HepG2 (cell line): ENCODE data around the gene ELMOD3. TPM values are rescaled to one million over a fixed set of nuclear protein-coding genes. Genes with fewer than 3 reads are reported as not detected.
A peak's percentile ranks its signal among the peaks of the same experiment; 100 is the strongest.

Source experiments
- BRCA1 ChIP-seq: sonication (generic); formaldehyde crosslinking; IDR thresholded peaks from 2 replicates; pipeline ENCODE4 v1.4.0; 2020; ENCODE audit warnings: missing genetic modification reagents
- DMAP1 ChIP-seq: IDR thresholded peaks from 2 replicates; pipeline ENCODE4 v1.6.1; 2016
- EZH2 ChIP-seq: conservative IDR thresholded peaks from 2 replicates; pipeline ENCODE4 v1.6.1; 2012; ENCODE audit warnings: mild to moderate bottlenecking, low read depth, low read length, moderate library complexity
- HOXD1 ChIP-seq: sonication (generic); formaldehyde crosslinking; IDR thresholded peaks from 2 replicates; pipeline ENCODE4 v1.5.0; 2020; ENCODE audit warnings: missing genetic modification reagents
- JUND ChIP-seq: sonication (generic); formaldehyde crosslinking; IDR thresholded peaks from 2 replicates; pipeline ENCODE4 v1.8.0; 2022; ENCODE audit warnings: mild to moderate bottlenecking, missing genetic modification reagents
- KAT7 ChIP-seq: IDR thresholded peaks from 2 replicates; pipeline ENCODE4 v1.6.1; 2018; ENCODE audit warnings: borderline replicate concordance, missing compliant biosample characterization
- KMT2A ChIP-seq: sonication (generic); formaldehyde crosslinking; IDR thresholded peaks from 2 replicates; pipeline ENCODE4 v1.4.0; 2020; ENCODE audit warnings: missing genetic modification reagents
- NR1H2 ChIP-seq: sonication (generic); formaldehyde crosslinking; IDR thresholded peaks from 2 replicates; pipeline ENCODE4 v1.8.1; 2022; ENCODE audit warnings: low read depth, missing genetic modification reagents, borderline replicate concordance
- RFX5 ChIP-seq: IDR thresholded peaks from 2 replicates; pipeline ENCODE4 v1.6.1; 2011; ENCODE audit warnings: low read depth, low read length, improper control_type of control experiment
- SAFB2 ChIP-seq: sonication (generic); formaldehyde crosslinking; IDR thresholded peaks from 2 replicates; pipeline ENCODE4 v1.5.1; 2020; ENCODE audit warnings: missing genetic modification reagents, low read depth, mild to moderate bottlenecking, borderline replicate concordance
- SMYD3 ChIP-seq: sonication (generic); formaldehyde crosslinking; IDR thresholded peaks from 2 replicates; pipeline ENCODE4 v1.8.1; 2023; ENCODE audit warnings: mild to moderate bottlenecking, missing genetic modification reagents
- SP2 ChIP-seq: sonication (generic); formaldehyde crosslinking; IDR thresholded peaks from 2 replicates; pipeline ENCODE4 v1.5.1; 2020; ENCODE audit warnings: mild to moderate bottlenecking, missing genetic modification reagents
- XBP1 ChIP-seq: sonication (generic); formaldehyde crosslinking; IDR thresholded peaks from 2 replicates; pipeline ENCODE4 v1.5.0; 2020; ENCODE audit warnings: missing genetic modification reagents
- ZMYM2 ChIP-seq: sonication (generic); formaldehyde crosslinking; IDR thresholded peaks from 2 replicates; pipeline ENCODE4 v1.8.0; 2022; ENCODE audit warnings: mild to moderate bottlenecking, missing genetic modification reagents
- ZNF530 ChIP-seq: sonication (generic); formaldehyde crosslinking; IDR thresholded peaks from 2 replicates; pipeline ENCODE4 v1.5.0; 2020; ENCODE audit warnings: low read depth, mild to moderate bottlenecking, missing genetic modification reagents
- ZNF547 ChIP-seq: sonication (generic); formaldehyde crosslinking; IDR thresholded peaks from 2 replicates; pipeline ENCODE4 v1.5.1; 2020; ENCODE audit warnings: mild to moderate bottlenecking, missing genetic modification reagents
- ZNF775 ChIP-seq: sonication (generic); formaldehyde crosslinking; IDR thresholded peaks from 2 replicates; pipeline ENCODE4 v1.4.0; 2020; ENCODE audit warnings: missing genetic modification reagents, mild to moderate bottlenecking, moderate library complexity, borderline replicate concordance
- ZSCAN21 ChIP-seq: sonication (generic); formaldehyde crosslinking; IDR thresholded peaks from 2 replicates; pipeline ENCODE4 v1.8.0; 2022; ENCODE audit warnings: mild to moderate bottlenecking, missing genetic modification reagents, moderate library complexity, borderline replicate concordance
- ZSCAN22 ChIP-seq: sonication (generic); formaldehyde crosslinking; IDR thresholded peaks from 2 replicates; pipeline ENCODE4 v1.4.0; 2020; ENCODE audit warnings: mild to moderate bottlenecking, missing genetic modification reagents
- polyA plus RNA-seq, 8 experiments: library from polyadenylated mRNA; depleted of rRNA in 3 of 8; stranded (reverse) in 7 of 8; unstranded in 1 of 8; fragments of >200 nt; fragmentation: Illumina TruSeq in 4 of 8; extraction: Trizol in 4 of 8; gene quantifications; 2 replicates each; pipeline versions ENCODE4 v1.2.1 to v1.2.3, GENCODE V29; 2011 to 2016; ENCODE audit warnings: low read depth in 4 of 8, missing spikeins in 1 of 8, mixed read lengths in 1 of 8; ENCODE audit not compliant: insufficient read depth in 1 of 8
- total RNA-seq, 5 experiments: library from RNA; depleted of rRNA; stranded (reverse); fragments of >200 nt; fragmentation: Illumina TruSeq; extraction: Trizol; gene quantifications; 2 replicates each; pipeline ENCODE4 v1.2.3, GENCODE V29; 2016; ENCODE audit warnings: low read depth in 1 of 5
- TF ChIP-seq, protein P1 (sequence below): sonication (generic); formaldehyde crosslinking; IDR thresholded peaks from 2 replicates; pipeline ENCODE4 v1.4.0; 2020; ENCODE audit warnings: mild to moderate bottlenecking, missing genetic modification reagents
- TF ChIP-seq, protein P2 (sequence below): sonication (generic); formaldehyde crosslinking; IDR thresholded peaks from 2 replicates; pipeline ENCODE4 v1.4.0; 2020; ENCODE audit warnings: mild to moderate bottlenecking, missing genetic modification reagents
- TF ChIP-seq, protein P3 (sequence below): sonication (generic); formaldehyde crosslinking; IDR thresholded peaks from 2 replicates; pipeline ENCODE4 v1.8.0; 2022; ENCODE audit warnings: mild to moderate bottlenecking, missing genetic modification reagents, moderate library complexity
- TF ChIP-seq, protein P4 (sequence below): sonication (generic); formaldehyde crosslinking; IDR thresholded peaks from 2 replicates; pipeline ENCODE4 v1.4.0; 2020; ENCODE audit warnings: mild to moderate bottlenecking, low read depth, missing genetic modification reagents
- TF ChIP-seq, protein P5 (sequence below): sonication (generic); formaldehyde crosslinking; IDR thresholded peaks from 2 replicates; pipeline ENCODE4 v1.5.1; 2020; ENCODE audit warnings: missing genetic modification reagents, mild to moderate bottlenecking, borderline replicate concordance
- TF ChIP-seq, protein P6 (sequence below): sonication (generic); formaldehyde crosslinking; IDR thresholded peaks from 2 replicates; pipeline ENCODE4 v1.8.0; 2022; ENCODE audit warnings: mild to moderate bottlenecking, missing genetic modification reagents, moderate library complexity

Gene ELMOD3
- total and polyA plus RNA-seq, 2 of the 13 experiments (the other 11 are each of a cell fraction or from before 2014, with no cell fraction given), result 13.3 to 19.5 TPM

DNA sequence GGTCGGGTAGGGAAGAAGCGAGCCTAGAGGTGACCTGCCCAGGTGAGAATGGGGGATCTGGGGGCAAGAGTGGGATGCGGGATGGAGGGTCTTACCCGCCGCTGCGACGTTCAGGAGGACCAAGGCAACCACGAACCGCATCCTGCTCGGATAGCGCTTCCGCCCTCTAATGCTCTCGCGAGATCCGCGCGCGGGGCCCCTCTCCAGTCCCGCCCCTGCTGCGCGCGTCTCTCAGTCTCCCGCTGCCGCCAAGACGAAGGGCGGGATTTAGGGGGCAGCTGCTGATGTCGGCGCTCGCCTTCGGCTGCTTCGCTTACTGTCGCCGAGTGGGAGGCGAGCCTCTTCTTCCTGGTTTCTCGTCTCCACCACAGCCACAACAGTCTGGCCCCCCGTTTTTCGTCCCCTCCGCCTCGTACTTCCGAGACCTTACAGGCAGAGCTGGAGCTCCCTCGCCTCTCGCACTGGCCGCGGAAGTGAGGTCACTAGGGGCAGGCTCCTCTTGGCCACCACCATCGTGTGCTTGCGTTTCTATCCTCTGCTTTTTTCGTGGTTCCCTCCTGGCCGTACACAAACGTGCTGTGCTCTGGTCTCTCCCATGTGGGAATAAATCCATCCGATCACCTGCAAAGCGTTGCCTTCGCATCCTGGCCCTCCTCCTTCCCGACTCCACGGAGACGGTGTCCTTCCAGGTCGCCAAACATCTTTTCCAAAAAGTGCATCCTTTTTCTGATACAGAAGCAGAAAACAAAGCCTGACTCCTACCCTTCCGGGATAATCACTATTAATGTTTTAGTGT lies 26.5 kb upstream of the ELMOD3 start, which contains the start of gene TGOLN2 (continued):
- TF ChIP-seq SP2 (CRISPR knock-in tag), result peak; percentile 71
- TF ChIP-seq ZNF530 (CRISPR knock-in tag), result no peak
- 0 out of 2 replicates have a peak, but pooled peaks have one; percentile 50 for TF ChIP-seq ZMYM2
- peak; percentile 32; the same call in 1 of the 2 replicates for TF ChIP-seq JUND (CRISPR knock-in tag)
- TF ChIP-seq, protein P1, sequence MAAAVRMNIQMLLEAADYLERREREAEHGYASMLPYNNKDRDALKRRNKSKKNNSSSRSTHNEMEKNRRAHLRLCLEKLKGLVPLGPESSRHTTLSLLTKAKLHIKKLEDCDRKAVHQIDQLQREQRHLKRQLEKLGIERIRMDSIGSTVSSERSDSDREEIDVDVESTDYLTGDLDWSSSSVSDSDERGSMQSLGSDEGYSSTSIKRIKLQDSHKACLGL (CRISPR knock-in tag), result peak; percentile 76; the same call in 1 of the 2 replicates
- TF ChIP-seq ZNF775 (CRISPR knock-in tag), result no peak
- no peak; the same call in 1 of the 2 replicates for TF ChIP-seq NR1H2
- TF ChIP-seq, protein P2, sequence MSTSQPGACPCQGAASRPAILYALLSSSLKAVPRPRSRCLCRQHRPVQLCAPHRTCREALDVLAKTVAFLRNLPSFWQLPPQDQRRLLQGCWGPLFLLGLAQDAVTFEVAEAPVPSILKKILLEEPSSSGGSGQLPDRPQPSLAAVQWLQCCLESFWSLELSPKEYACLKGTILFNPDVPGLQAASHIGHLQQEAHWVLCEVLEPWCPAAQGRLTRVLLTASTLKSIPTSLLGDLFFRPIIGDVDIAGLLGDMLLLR (CRISPR knock-in tag), result peak; percentile 77
- TF ChIP-seq, protein P3, sequence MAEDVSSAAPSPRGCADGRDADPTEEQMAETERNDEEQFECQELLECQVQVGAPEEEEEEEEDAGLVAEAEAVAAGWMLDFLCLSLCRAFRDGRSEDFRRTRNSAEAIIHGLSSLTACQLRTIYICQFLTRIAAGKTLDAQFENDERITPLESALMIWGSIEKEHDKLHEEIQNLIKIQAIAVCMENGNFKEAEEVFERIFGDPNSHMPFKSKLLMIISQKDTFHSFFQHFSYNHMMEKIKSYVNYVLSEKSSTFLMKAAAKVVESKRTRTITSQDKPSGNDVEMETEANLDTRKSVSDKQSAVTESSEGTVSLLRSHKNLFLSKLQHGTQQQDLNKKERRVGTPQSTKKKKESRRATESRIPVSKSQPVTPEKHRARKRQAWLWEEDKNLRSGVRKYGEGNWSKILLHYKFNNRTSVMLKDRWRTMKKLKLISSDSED (CRISPR knock-in tag), result no peak
- peak; percentile 97 for TF ChIP-seq DMAP1 (CRISPR knock-in tag)
- peak; percentile 56; the same call in 1 of the 2 replicates for TF ChIP-seq SMYD3 (CRISPR knock-in tag)
- TF ChIP-seq ZSCAN22 (CRISPR knock-in tag), result peak; percentile 77
- TF ChIP-seq ZNF547 (CRISPR knock-in tag), result peak; percentile 76
- TF ChIP-seq, protein P4, sequence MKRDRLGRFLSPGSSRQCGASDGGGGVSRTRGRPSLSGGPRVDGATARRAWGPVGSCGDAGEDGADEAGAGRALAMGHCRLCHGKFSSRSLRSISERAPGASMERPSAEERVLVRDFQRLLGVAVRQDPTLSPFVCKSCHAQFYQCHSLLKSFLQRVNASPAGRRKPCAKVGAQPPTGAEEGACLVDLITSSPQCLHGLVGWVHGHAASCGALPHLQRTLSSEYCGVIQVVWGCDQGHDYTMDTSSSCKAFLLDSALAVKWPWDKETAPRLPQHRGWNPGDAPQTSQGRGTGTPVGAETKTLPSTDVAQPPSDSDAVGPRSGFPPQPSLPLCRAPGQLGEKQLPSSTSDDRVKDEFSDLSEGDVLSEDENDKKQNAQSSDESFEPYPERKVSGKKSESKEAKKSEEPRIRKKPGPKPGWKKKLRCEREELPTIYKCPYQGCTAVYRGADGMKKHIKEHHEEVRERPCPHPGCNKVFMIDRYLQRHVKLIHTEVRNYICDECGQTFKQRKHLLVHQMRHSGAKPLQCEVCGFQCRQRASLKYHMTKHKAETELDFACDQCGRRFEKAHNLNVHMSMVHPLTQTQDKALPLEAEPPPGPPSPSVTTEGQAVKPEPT (CRISPR knock-in tag), result peak; percentile 86
- TF ChIP-seq, protein P5, sequence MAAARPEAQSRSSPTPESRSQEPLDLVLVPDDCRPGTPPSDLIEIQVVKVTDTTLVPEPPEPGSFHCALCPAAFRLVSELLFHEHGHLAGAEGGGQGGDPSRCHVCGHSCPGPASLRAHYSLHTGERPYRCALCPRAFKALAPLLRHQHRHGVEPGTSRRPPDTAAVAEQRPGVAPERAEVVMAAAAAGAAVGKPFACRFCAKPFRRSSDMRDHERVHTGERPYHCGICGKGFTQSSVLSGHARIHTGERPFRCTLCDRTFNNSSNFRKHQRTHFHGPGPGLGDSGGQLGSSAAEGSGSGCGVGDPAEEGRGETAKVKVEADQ (CRISPR knock-in tag), result peak; percentile 90; the same call in 1 of the 2 replicates
- peak; percentile 87; the same call in 1 of the 2 replicates for TF ChIP-seq SAFB2 (CRISPR knock-in tag)
- TF ChIP-seq KAT7 (CRISPR knock-in tag), result peak; percentile 97
- TF ChIP-seq HOXD1 (CRISPR knock-in tag), result peak; percentile 95
- peak; percentile 97 for TF ChIP-seq BRCA1 (CRISPR knock-in tag)
- peak; percentile 99 for TF ChIP-seq KMT2A (CRISPR knock-in tag)
- TF ChIP-seq RFX5, result no peak; the same call in 1 of the 2 replicates
- TF ChIP-seq XBP1, result peak; percentile 88
- TF ChIP-seq, protein P6, sequence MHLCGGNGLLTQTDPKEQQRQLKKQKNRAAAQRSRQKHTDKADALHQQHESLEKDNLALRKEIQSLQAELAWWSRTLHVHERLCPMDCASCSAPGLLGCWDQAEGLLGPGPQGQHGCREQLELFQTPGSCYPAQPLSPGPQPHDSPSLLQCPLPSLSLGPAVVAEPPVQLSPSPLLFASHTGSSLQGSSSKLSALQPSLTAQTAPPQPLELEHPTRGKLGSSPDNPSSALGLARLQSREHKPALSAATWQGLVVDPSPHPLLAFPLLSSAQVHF (CRISPR knock-in tag), result peak; percentile 85
- TF ChIP-seq EZH2, result no peak
- peak; percentile 84; the same call in 1 of the 2 replicates for TF ChIP-seq ZSCAN21 (CRISPR knock-in tag)
